ENCODE measurements around the gene TRIP13.
"Not testable (repeated sequence)": the region's sequence is repeated elsewhere in the genome, so short reads cannot be mapped to it uniquely, and the experiment has no call there.

Gene TRIP13

DNA sequence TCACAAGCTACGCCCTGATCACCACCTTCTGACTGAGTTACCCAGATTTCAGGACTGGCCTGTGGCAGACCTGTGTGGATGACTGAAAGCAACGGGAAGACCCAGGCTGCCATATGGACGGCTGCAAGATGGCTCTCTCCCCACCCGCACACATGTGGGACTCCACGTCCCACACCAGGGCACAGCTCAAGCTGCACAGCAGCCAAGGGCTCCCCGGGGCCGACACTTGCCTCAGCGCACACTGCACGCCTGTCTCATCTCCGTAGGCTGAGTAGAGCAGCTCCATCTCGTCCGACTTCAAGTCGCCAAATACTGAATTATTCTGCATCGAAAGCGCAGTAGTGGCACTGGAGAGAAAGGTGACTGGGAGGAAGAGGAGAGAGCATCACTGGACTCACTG is 14.6 kb upstream of the TRIP13 start:
- Histone ChIP-seq H3K27ac (no peak overlapping the region), H3K4me1 (no peaks in the 10 kb centered on the region), H3K36me3 (ENCODE audit: control insufficient read depth, insufficient read depth, low read length) (no peaks in the 10 kb centered on the region), H3K9ac (no peak overlapping the region), H2AFZ (no peak overlapping the region), H3K27me3 (ENCODE audit: control insufficient read depth, insufficient read depth, low read length) (no peaks in the 10 kb centered on the region), H3K4me3 (ENCODE audit: low read depth, low read length) (no peak overlapping the region), H3K4me2 (ENCODE audit: low read length) (no peak overlapping the region), H3K9me3 (ENCODE audit: control insufficient read depth, low read length) (no peaks in the 10 kb centered on the region), H3K79me2 (peaks cover 5% of the 10 kb centered on the region)
- TF ChIP-seq CTCF (IDR thresholded peaks at IDR 0.05) = no peak

GRCh38 chr5:878677-879076 is 14.0 kb upstream of the TRIP13 start:
- not testable (repeated sequence) for H3K4me2 ChIP-seq (ENCODE audit: low read length); H3K9me3 ChIP-seq (ENCODE audit: control insufficient read depth, low read length); H3K4me3 ChIP-seq (ENCODE audit: low read depth, low read length); H3K4me1 ChIP-seq; H3K27ac ChIP-seq; H2AFZ ChIP-seq; H3K27me3 ChIP-seq (ENCODE audit: control insufficient read depth, insufficient read depth, low read length); H3K36me3 ChIP-seq (ENCODE audit: control insufficient read depth, insufficient read depth, low read length); H3K79me2 ChIP-seq; H3K9ac ChIP-seq

GRCh38 chr5:880816-881550 is 11.7 kb upstream of the TRIP13 start:
- Histone ChIP-seq H3K79me2 (peaks cover 11% of the 10 kb centered on the region), H3K4me3 (ENCODE audit: low read depth, low read length) (no peak overlapping the region), H3K27ac (no peak overlapping the region), H2AFZ (no peak overlapping the region), H3K36me3 (ENCODE audit: control insufficient read depth, insufficient read depth, low read length) (no peaks in the 10 kb centered on the region), H3K27me3 (ENCODE audit: control insufficient read depth, insufficient read depth, low read length) (no peaks in the 10 kb centered on the region), H3K9ac (no peak overlapping the region), H3K4me2 (ENCODE audit: low read length) (no peak overlapping the region), H3K4me1 (no peaks in the 10 kb centered on the region), H3K9me3 (ENCODE audit: control insufficient read depth, low read length) (no peaks in the 10 kb centered on the region)
- no peak for TF ChIP-seq CTCF (IDR thresholded peaks at IDR 0.05)

GRCh38 chr5:881551-881935 is 11.1 kb upstream of the TRIP13 start:
- Histone ChIP-seq H2AFZ (no peak overlapping the region), H3K36me3 (ENCODE audit: control insufficient read depth, insufficient read depth, low read length) (no peaks in the 10 kb centered on the region), H3K9me3 (ENCODE audit: control insufficient read depth, low read length) (no peaks in the 10 kb centered on the region), H3K27ac (no peak overlapping the region), H3K79me2 (peaks cover 11% of the 10 kb centered on the region), H3K4me2 (ENCODE audit: low read length) (no peak overlapping the region), H3K27me3 (ENCODE audit: control insufficient read depth, insufficient read depth, low read length) (no peaks in the 10 kb centered on the region), H3K9ac (no peak overlapping the region), H3K4me1 (no peaks in the 10 kb centered on the region), H3K4me3 (ENCODE audit: low read depth, low read length) (no peak overlapping the region)
- TF ChIP-seq CTCF (IDR thresholded peaks at IDR 0.05) = no peak

DNA sequence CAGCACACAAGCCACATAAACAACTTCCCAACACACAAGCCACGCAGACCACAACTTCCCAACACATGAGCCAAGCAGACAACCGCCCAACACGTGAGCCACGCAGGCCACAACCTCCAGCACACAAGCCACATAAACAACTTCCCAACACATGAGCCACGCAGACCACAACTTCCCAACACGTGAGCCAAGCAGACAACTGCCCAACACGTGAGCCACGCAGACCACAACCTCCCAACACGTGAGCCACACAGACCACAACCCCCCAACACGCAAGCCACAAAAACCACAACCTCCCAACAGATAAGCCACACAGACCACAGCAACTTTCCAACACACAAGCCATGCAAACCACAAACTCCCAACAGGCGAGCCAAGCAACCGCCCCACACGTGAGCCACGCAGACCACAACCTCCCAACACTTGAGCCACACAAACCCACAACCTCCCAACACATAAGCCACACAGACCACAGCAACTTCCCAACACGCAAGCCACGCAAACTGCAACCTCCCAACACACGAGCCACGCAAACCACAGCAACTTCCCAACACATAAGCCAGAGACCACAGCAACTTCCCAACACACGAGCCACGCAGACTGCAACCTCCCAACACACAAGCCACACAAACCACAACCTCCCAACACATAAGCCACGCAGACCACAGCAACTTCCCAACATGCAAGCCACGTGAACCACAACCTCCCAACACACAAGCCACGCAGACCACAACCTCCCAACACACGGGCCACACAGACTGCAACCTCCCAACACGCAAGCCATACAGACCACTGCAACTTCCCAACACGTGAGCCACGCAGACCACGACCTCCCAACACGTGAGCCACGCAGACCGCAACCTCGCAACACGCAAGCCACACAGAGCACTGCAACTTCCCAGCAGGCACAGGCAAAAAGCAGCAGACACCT is 10.2 kb upstream of the TRIP13 start:
- no peaks in the 10 kb centered on the region for H3K9me3 ChIP-seq (ENCODE audit: control insufficient read depth, low read length)
- no peak for TF ChIP-seq CTCF (IDR thresholded peaks at IDR 0.05)
- H2AFZ ChIP-seq = no peak overlapping the region
- no peaks in the 10 kb centered on the region for H3K27me3 ChIP-seq (ENCODE audit: control insufficient read depth, insufficient read depth, low read length)
- no peak overlapping the region for H3K27ac ChIP-seq
- no peaks in the 10 kb centered on the region for H3K36me3 ChIP-seq (ENCODE audit: control insufficient read depth, insufficient read depth, low read length)
- H3K4me2 ChIP-seq (ENCODE audit: low read length) = no peak overlapping the region
- H3K4me3 ChIP-seq (ENCODE audit: low read depth, low read length) = no peak overlapping the region
- H3K79me2 ChIP-seq = peaks cover 11% of the 10 kb centered on the region
- no peaks in the 10 kb centered on the region for H3K4me1 ChIP-seq
- H3K9ac ChIP-seq = no peak overlapping the region

Measured in parathyroid adenoma (tissue), 2 donors.